Measurements from ENCODE around the gene RPL13A. TPM values are rescaled to one million over a fixed set of nuclear protein-coding genes. Genes with fewer than 3 reads are reported as not detected.
A peak's percentile ranks its signal among the peaks of the same experiment; 100 is the strongest.

Gene RPL13A
- total and polyA plus RNA-seq, 9 donors: 4,396 to 5,773 (median 4,847) TPM

GRCh38 chr19:49489601-49490167 lies 2.3 kb downstream of the RPL13A start:
- Histone ChIP-seq H3K27me3 (ENCODE audit: control insufficient read depth, insufficient read depth, low read length) (no peaks in the 10 kb centered on the region), H3K36me3 (ENCODE audit: control insufficient read depth, insufficient read depth, low read length) (peaks cover 49% of the 10 kb centered on the region), H3K27ac (ENCODE audit: low read length) (peak overlapping the region; percentile 93), H3K9me3 (replicated peaks; ENCODE audit: control insufficient read depth, low read depth, low read length) (no peaks in the 10 kb centered on the region), H3K4me1 (ENCODE audit: control insufficient read depth, insufficient read depth, low read length) (peaks cover 33% of the 10 kb centered on the region), H3K4me3 (ENCODE audit: low read length) (peak overlapping the region; percentile 97)
- WGBS (ENCODE audit: insufficient coverage): 57% methylated on average over 6 of the region's 15 CpGs
- no peak for DNase-seq

GRCh38 chr19:49490287-49491029 lies 3.0 kb downstream of the RPL13A start:
- Histone ChIP-seq H3K9me3 (replicated peaks; ENCODE audit: control insufficient read depth, low read depth, low read length) (no peaks in the 10 kb centered on the region), H3K4me1 (ENCODE audit: control insufficient read depth, insufficient read depth, low read length) (peaks cover 34% of the 10 kb centered on the region), H3K4me3 (ENCODE audit: low read length) (no peak overlapping the region), H3K36me3 (ENCODE audit: control insufficient read depth, insufficient read depth, low read length) (peaks cover 49% of the 10 kb centered on the region), H3K27me3 (ENCODE audit: control insufficient read depth, insufficient read depth, low read length) (no peaks in the 10 kb centered on the region), H3K27ac (ENCODE audit: low read length) (peak overlapping the region; percentile 17)
- no peak for DNase-seq
- WGBS (ENCODE audit: insufficient coverage): 88% methylated on average over 19 of the region's 27 CpGs

GRCh38 chr19:49491030-49491803 lies 3.8 kb downstream of the RPL13A start:
- Histone ChIP-seq H3K9me3 (replicated peaks; ENCODE audit: control insufficient read depth, low read depth, low read length) (no peaks in the 10 kb centered on the region), H3K36me3 (ENCODE audit: control insufficient read depth, insufficient read depth, low read length) (peaks cover 49% of the 10 kb centered on the region), H3K4me1 (ENCODE audit: control insufficient read depth, insufficient read depth, low read length) (peaks cover 36% of the 10 kb centered on the region), H3K4me3 (ENCODE audit: low read length) (no peak overlapping the region), H3K27ac (ENCODE audit: low read length) (no peak overlapping the region), H3K27me3 (ENCODE audit: control insufficient read depth, insufficient read depth, low read length) (no peaks in the 10 kb centered on the region)
- DNase-seq: no peak
- 92% methylated on average over 4 of the region's 17 CpGs for whole genome bisulfite sequencing (ENCODE audit: insufficient coverage)

GRCh38 chr19:49491804-49492572 lies 4.6 kb downstream of the RPL13A start:
- Histone ChIP-seq H3K4me1 (ENCODE audit: control insufficient read depth, insufficient read depth, low read length) (peaks cover 36% of the 10 kb centered on the region), H3K27me3 (ENCODE audit: control insufficient read depth, insufficient read depth, low read length) (no peaks in the 10 kb centered on the region), H3K9me3 (replicated peaks; ENCODE audit: control insufficient read depth, low read depth, low read length) (no peaks in the 10 kb centered on the region), H3K36me3 (ENCODE audit: control insufficient read depth, insufficient read depth, low read length) (peaks cover 49% of the 10 kb centered on the region), H3K4me3 (ENCODE audit: low read length) (no peak overlapping the region), H3K27ac (ENCODE audit: low read length) (no peak overlapping the region)
- WGBS (ENCODE audit: insufficient coverage): 74% methylated on average over 4 of the region's 7 CpGs
- DNase-seq: no peak

GRCh38 chr19:49492573-49493405 lies 5.4 kb downstream of the RPL13A start:
- Histone ChIP-seq H3K27me3 (ENCODE audit: control insufficient read depth, insufficient read depth, low read length) (no peaks in the 10 kb centered on the region), H3K27ac (ENCODE audit: low read length) (no peak overlapping the region), H3K4me1 (ENCODE audit: control insufficient read depth, insufficient read depth, low read length) (peaks cover 43% of the 10 kb centered on the region), H3K4me3 (ENCODE audit: low read length) (no peak overlapping the region), H3K9me3 (replicated peaks; ENCODE audit: control insufficient read depth, low read depth, low read length) (no peaks in the 10 kb centered on the region), H3K36me3 (ENCODE audit: control insufficient read depth, insufficient read depth, low read length) (peaks cover 57% of the 10 kb centered on the region)
- DNase-seq: no peak
- WGBS (ENCODE audit: insufficient coverage): 69% methylated on average over 4 of the region's 12 CpGs

- H3K36me3 ChIP-seq (ENCODE audit: control insufficient read depth, insufficient read depth, low read length): peaks cover 50% of the 10 kb centered on the region
- H3K4me3 ChIP-seq (ENCODE audit: low read length): peak overlapping the region; percentile 100
- no peaks in the 10 kb centered on the region for H3K9me3 ChIP-seq (replicated peaks; ENCODE audit: control insufficient read depth, low read depth, low read length)
- H3K4me1 ChIP-seq (ENCODE audit: control insufficient read depth, insufficient read depth, low read length): peaks cover 40% of the 10 kb centered on the region
- no peak for DNase-seq
- no peaks in the 10 kb centered on the region for H3K27me3 ChIP-seq (ENCODE audit: control insufficient read depth, insufficient read depth, low read length)
- WGBS (ENCODE audit: insufficient coverage): 0% methylated on average over 5 of the region's 11 CpGs
- H3K27ac ChIP-seq (ENCODE audit: low read length): peak overlapping the region; percentile 99
These were observed 9.2 kb downstream of the RPL13A start for GRCh38 chr19:49496574-49497008.

- DNase-seq: peak; percentile 76
- peak overlapping the region; percentile 99 for H3K27ac ChIP-seq (ENCODE audit: low read length)
- peaks cover 38% of the 10 kb centered on the region for H3K4me1 ChIP-seq (ENCODE audit: control insufficient read depth, insufficient read depth, low read length)
- no peaks in the 10 kb centered on the region for H3K27me3 ChIP-seq (ENCODE audit: control insufficient read depth, insufficient read depth, low read length)
- peak overlapping the region; percentile 100 for H3K4me3 ChIP-seq (ENCODE audit: low read length)
- H3K36me3 ChIP-seq (ENCODE audit: control insufficient read depth, insufficient read depth, low read length): peaks cover 44% of the 10 kb centered on the region
- 44% methylated on average over 12 of the region's 22 CpGs for WGBS (ENCODE audit: insufficient coverage)
- H3K9me3 ChIP-seq (replicated peaks; ENCODE audit: control insufficient read depth, low read depth, low read length): no peaks in the 10 kb centered on the region
These were observed 9.8 kb downstream of the RPL13A start for GRCh38 chr19:49497047-49497788.

- no peak for DNase-seq
- H3K27me3 ChIP-seq (ENCODE audit: control insufficient read depth, insufficient read depth, low read length): no peaks in the 10 kb centered on the region
- WGBS (ENCODE audit: insufficient coverage): 93% methylated on average over 9 of the region's 12 CpGs
- no peak overlapping the region for H3K27ac ChIP-seq (ENCODE audit: low read length)
- peaks cover 42% of the 10 kb centered on the region for H3K4me1 ChIP-seq (ENCODE audit: control insufficient read depth, insufficient read depth, low read length)
- no peak overlapping the region for H3K4me3 ChIP-seq (ENCODE audit: low read length)
- no peaks in the 10 kb centered on the region for H3K9me3 ChIP-seq (replicated peaks; ENCODE audit: control insufficient read depth, low read depth, low read length)
- peaks cover 39% of the 10 kb centered on the region for H3K36me3 ChIP-seq (ENCODE audit: control insufficient read depth, insufficient read depth, low read length)
These were observed 10.3 kb downstream of the RPL13A start for GRCh38 chr19:49497789-49498103.

GRCh38 chr19:49498475-49498874 lies 11.1 kb downstream of the RPL13A start:
- Histone ChIP-seq H3K4me1 (ENCODE audit: control insufficient read depth, insufficient read depth, low read length) (peaks cover 49% of the 10 kb centered on the region), H3K9me3 (replicated peaks; ENCODE audit: control insufficient read depth, low read depth, low read length) (no peaks in the 10 kb centered on the region), H3K36me3 (ENCODE audit: control insufficient read depth, insufficient read depth, low read length) (peaks cover 33% of the 10 kb centered on the region), H3K4me3 (ENCODE audit: low read length) (no peak overlapping the region), H3K27me3 (ENCODE audit: control insufficient read depth, insufficient read depth, low read length) (no peaks in the 10 kb centered on the region), H3K27ac (ENCODE audit: low read length) (no peak overlapping the region)
- WGBS (ENCODE audit: insufficient coverage): 75% methylated on average over 1 of the region's 7 CpGs
- no peak for DNase-seq
